B cell (primary cell): ENCODE measurements around the gene PAGE2. TPM values are rescaled to one million over a fixed set of nuclear protein-coding genes. Genes with fewer than 3 reads are reported as not detected.

Experiments
- ATAC-seq: fragments of 200-7000 bp; cut with Tn5 transposase; one replicate; pipeline ENCODE4 v1.10.0; 2021; ENCODE audit warnings: low read depth, mild to moderate bottlenecking, moderate number of reproducible peaks, moderate library complexity
- CTCF ChIA-PET: fragments of 350-600 bp; sonication (Branson Sonifier 250); formaldehyde crosslinking; loops from one replicate; lab custom pipeline; 2021; ENCODE audit warnings: antibody characterized with exemption, inconsistent platforms; lab: Charles Lee
- POLR2A ChIA-PET: fragments of 350-600 bp; sonication (Branson Sonifier 250); formaldehyde crosslinking; loops from one replicate; lab custom pipeline; 2021; ENCODE audit warnings: antibody characterized with exemption; lab: Charles Lee
- DNase-seq: peaks from one replicate; pipeline ENCODE4 v3.0.0; 2013
- H2AFZ ChIP-seq: 2 replicates; pipeline ENCODE4 v1.6.1; 2012; ENCODE audit warnings: mild to moderate bottlenecking, low read depth, low read length; ENCODE audit not compliant: insufficient read depth, poor library complexity, severe bottlenecking
- H3K27ac ChIP-seq, 2 donors: 1 replicate in 1 of 2; 2 replicates in 1 of 2; pipeline ENCODE4 v1.5.1; 2012 to 2013; ENCODE audit warnings: low read length in 2 of 2, mild to moderate bottlenecking in 2 of 2, moderate library complexity in 1 of 2
- H3K27me3 ChIP-seq, 4 experiments: fragments of 200-600 bp in 1 of 4; sonication (generic) in 1 of 4; replicated peaks in 1 of 4; 1 replicate in 2 of 4; 2 replicates in 2 of 4; pipeline versions ENCODE4 v1.6.1 to v1.7.0; 2013 to 2016; ENCODE audit warnings: low read length in 3 of 4, mild to moderate bottlenecking in 2 of 4, mixed read lengths in 1 of 4, moderate library complexity in 1 of 4; ENCODE audit not compliant: insufficient read depth in 4 of 4, control insufficient read depth in 3 of 4; ENCODE audit errors: control extremely low read depth in 1 of 4
- H3K36me3 ChIP-seq, 2 experiments: replicated peaks in 1 of 2; 1 replicate in 1 of 2; 2 replicates in 1 of 2; pipeline versions ENCODE4 v1.6.1 to v1.7.1; 2013; ENCODE audit warnings: low read length in 1 of 2; ENCODE audit not compliant: insufficient read depth in 2 of 2, control insufficient read depth in 1 of 2; ENCODE audit errors: control extremely low read depth in 1 of 2, extremely low read depth in 1 of 2
- H3K4me1 ChIP-seq, 2 donors: fragments of 200-600 bp in 1 of 2; sonication (generic) in 1 of 2; 1 replicate in 1 of 2; 2 replicates in 1 of 2; pipeline versions ENCODE4 v1.5.1 to v1.6.1; 2013 to 2017; ENCODE audit warnings: low read length in 2 of 2; ENCODE audit not compliant: control insufficient read depth in 2 of 2, insufficient read depth in 2 of 2
- H3K4me2 ChIP-seq: replicated peaks from 2 replicates; pipeline ENCODE3; 2012; ENCODE audit warnings: mild to moderate bottlenecking, low read depth, low read length; ENCODE audit not compliant: poor library complexity, severe bottlenecking
- H3K4me3 ChIP-seq, 5 experiments: fragments of 200-600 bp in 1 of 5; sonication (generic) in 1 of 5; 1 replicate in 3 of 5; 2 replicates in 2 of 5; pipeline versions ENCODE4 v1.5.1 to v1.7.0; 2011 to 2016; ENCODE audit warnings: low read length in 4 of 5, mild to moderate bottlenecking in 4 of 5, low read depth in 2 of 5, control low read depth in 1 of 5, moderate library complexity in 1 of 5; ENCODE audit not compliant: insufficient read depth in 1 of 5; ENCODE audit errors: control extremely low read depth in 1 of 5, extremely low read depth in 1 of 5
- H3K79me2 ChIP-seq: fragments of 200-600 bp; sonication (generic); one replicate; pipeline ENCODE4 v1.6.0; 2016; ENCODE audit warnings: low read length; ENCODE audit not compliant: control insufficient read depth, insufficient read depth
- H3K9ac ChIP-seq: fragments of 200-600 bp; sonication (generic); 2 replicates; pipeline ENCODE4 v1.6.1; 2017; ENCODE audit warnings: mild to moderate bottlenecking, low read length, moderate library complexity
- H3K9me3 ChIP-seq, 3 donors: one replicate each; pipeline versions ENCODE4 v1.6.1 to v1.7.1; 2013; ENCODE audit warnings: low read length in 2 of 3; ENCODE audit not compliant: control insufficient read depth in 2 of 3, insufficient read depth in 1 of 3; ENCODE audit errors: control extremely low read depth in 1 of 3
- H4K20me1 ChIP-seq: 2 replicates; pipeline ENCODE4 v1.6.0; 2012; ENCODE audit warnings: mild to moderate bottlenecking, low read length; ENCODE audit not compliant: insufficient read depth, control insufficient read depth, poor library complexity, severe bottlenecking
- H3K27ac Mint-ChIP-seq: one replicate; pipeline ENCODE4 v1.8.0; 2021; ENCODE audit warnings: mixed read lengths
- H3K27me3 Mint-ChIP-seq: one replicate; pipeline ENCODE4 v1.8.0; 2021; ENCODE audit warnings: mixed read lengths
- H3K4me1 Mint-ChIP-seq: one replicate; pipeline ENCODE4 v1.8.0; 2021; ENCODE audit warnings: mixed read lengths
- H3K4me3 Mint-ChIP-seq: one replicate; pipeline ENCODE4 v1.8.0; 2021; ENCODE audit warnings: mixed read lengths
- H3K9me3 Mint-ChIP-seq: one replicate; pipeline ENCODE4 v1.8.0; 2022; ENCODE audit warnings: mixed read lengths; ENCODE audit not compliant: insufficient read depth
- CTCF ChIP-seq: fragments of 200-600 bp; IDR thresholded peaks from one replicate; pipeline ENCODE4 v1.8.0; 2022; ENCODE audit warnings: antibody characterized with exemption, mild to moderate bottlenecking
- EZH2 ChIP-seq: IDR thresholded peaks from 2 replicates; pipeline ENCODE4 v1.6.1; 2012; ENCODE audit warnings: borderline replicate concordance, low read depth, mild to moderate bottlenecking, moderate library complexity, low read length; ENCODE audit not compliant: insufficient read depth, poor library complexity, severe bottlenecking
- WGBS: methylation state at CpG from one replicate; pipeline ENCODE4 v1.1.5; 2013; ENCODE audit warnings: missing lambda C conversion rate; ENCODE audit not compliant: insufficient coverage; 5-methylcytosine and 5-hydroxymethylcytosine counted together
- intact Hi-C: fragments of 100-400 bp; cut with micrococcal nuclease; formaldehyde crosslinking; loops from one replicate; pipeline ENCODE4 v1.10.0; 2022
- polyA minus RNA-seq: library from RNA; depleted of rRNA, polyadenylated mRNA; stranded (reverse); fragments of >200 nt; gene quantifications from 2 replicates; pipeline ENCODE4 v1.2.3, GENCODE V29; 2012
- polyA plus RNA-seq: library from polyadenylated mRNA; depleted of rRNA; stranded (reverse); fragments of >200 nt; gene quantifications from 2 replicates; pipeline ENCODE4 v1.2.3, GENCODE V29; 2012
- total RNA-seq, 2 donors: library from RNA; stranded (reverse); fragments of 120-200 nt in 1 of 2; gene quantifications; 1 replicate in 1 of 2; 2 replicates in 1 of 2; pipeline versions ENCODE4 v1.2.3 to v1.2.4, GENCODE V29; 2013 to 2022

PAGE2 gene
- total RNA-seq (1.7 TPM in 1 of 2 replicates, not detected in the other), polyA plus RNA-seq (not detected in 2 replicates), polyA minus RNA-seq (not detected in 2 replicates)
- total RNA-seq (2013): not detected

- WGBS: 96% methylated on average over 8 of the region's 30 CpGs
- H3K4me1 Mint-ChIP-seq: no peaks in the 10 kb centered on the region
- Histone ChIP-seq H3K9me3 (no peaks in the 10 kb centered on the region), H4K20me1 (no peaks in the 10 kb centered on the region), H3K27me3 (no peaks in the 10 kb centered on the region), H3K4me3 (no peak within 1 kb of the TSS), H3K79me2 (no peaks in the 10 kb centered on the region), H3K27ac (no peak within 1 kb of the TSS), H3K9ac (no peak within 1 kb of the TSS), H3K4me1 (no peaks in the 10 kb centered on the region), H3K36me3 (no peaks in the 10 kb centered on the region), H3K4me2 (no peak within 1 kb of the TSS), H2AFZ (no peak within 1 kb of the TSS)
- POLR2A ChIA-PET: no interaction called here
- no peaks in the 10 kb centered on the region for H3K27me3 Mint-ChIP-seq
- H3K4me3 Mint-ChIP-seq: no peak within 1 kb of the TSS
- no peak for TF ChIP-seq CTCF
- no peak for TF ChIP-seq EZH2
- no peak for DNase-seq
- CTCF ChIA-PET: no interaction called here
- no peak within 1 kb of the TSS for H3K27ac Mint-ChIP-seq
- H3K9me3 Mint-ChIP-seq: no peaks in the 10 kb centered on the region
- no peak for ATAC-seq
- intact Hi-C loops: no loop called here
These were observed at the start of gene PAGE2 for GRCh38 chrX:55088795-55089489. Gene PAGE2, plus strand, starts transcription at chrX:55089018. Its CDS starts 1,003 bp downstream, at chrX:55090021.

GRCh38 chrX:55039471-55039870 lies 49.3 kb upstream of the PAGE2 start:
- ATAC-seq (no peak), DNase-seq (no peak)
- no peaks in the 10 kb centered on the region for H3K4me1 ChIP-seq
- H3K79me2 ChIP-seq: no peaks in the 10 kb centered on the region
- H3K27ac ChIP-seq: no peak overlapping the region
- TF ChIP-seq EZH2 (no peak), CTCF (no peak)
- Mint-ChIP-seq H3K27ac (no peak overlapping the region), H3K4me1 (no peaks in the 10 kb centered on the region), H3K4me3 (no peak overlapping the region), H3K9me3 (no peaks in the 10 kb centered on the region), H3K27me3 (no peaks in the 10 kb centered on the region)
- no CpG with 5 or more reads among the region's 3 CpGs for WGBS
- ChIA-PET POLR2A (no interaction called here), CTCF (no interaction called here)
- H3K4me3 ChIP-seq: no peak overlapping the region
- intact Hi-C loops: no loop called here
- H3K9me3 ChIP-seq: no peaks in the 10 kb centered on the region
- no peaks in the 10 kb centered on the region for H3K36me3 ChIP-seq
- H3K4me2 ChIP-seq: no peak overlapping the region
- no peaks in the 10 kb centered on the region for H4K20me1 ChIP-seq
- no peak overlapping the region for H3K9ac ChIP-seq
- H2AFZ ChIP-seq: no peak overlapping the region
- no peaks in the 10 kb centered on the region for H3K27me3 ChIP-seq
